Fibroblast of villous mesenchyme (primary cell): ENCODE measurements around the gene RBM47. TPM values are rescaled to one million over a fixed set of nuclear protein-coding genes. Genes with fewer than 3 reads are reported as not detected.

Source experiments
- DNase-seq: peaks from one replicate; pipeline ENCODE4 v3.0.0-alpha.2; 2010; ENCODE audit warnings: low read depth
- H3K4me3 ChIP-seq: 2 replicates; pipeline ENCODE4 v1.5.1; 2011; ENCODE audit warnings: low read depth, mild to moderate bottlenecking, low read length
- CTCF ChIP-seq: IDR thresholded peaks from 2 replicates; pipeline ENCODE4 v1.5.1; 2012; ENCODE audit warnings: low read depth, mild to moderate bottlenecking, low read length; ENCODE audit not compliant: insufficient read depth
- total RNA-seq: library from RNA; depleted of rRNA; stranded (reverse); fragments of >200 nt; gene quantifications from 2 replicates; pipeline ENCODE4 v1.2.3, GENCODE V29; 2012

The RBM47 gene
- total RNA-seq, 1 donor: 0.86 TPM

- no peak overlapping the region for H3K4me3 ChIP-seq
- no peak for DNase-seq
- no peak for TF ChIP-seq CTCF
These were observed 85.4 kb downstream of the RBM47 start for GRCh38 chr4:40544221-40544620.

- TF ChIP-seq CTCF: no peak
- DNase-seq: no peak
- H3K4me3 ChIP-seq: no peak overlapping the region
These were observed 88.9 kb downstream of the RBM47 start for GRCh38 chr4:40540800-40541199.

GRCh38 chr4:40536032-40536431 lies 93.6 kb downstream of the RBM47 start:
- H3K4me3 ChIP-seq: no peak overlapping the region
- TF ChIP-seq CTCF: no peak
- DNase-seq: no peak

GRCh38 chr4:40531636-40532023 lies 98.0 kb downstream of the RBM47 start:
- H3K4me3 ChIP-seq: no peak overlapping the region
- TF ChIP-seq CTCF: no peak
- DNase-seq: no peak

GRCh38 chr4:40530961-40531635 lies 98.6 kb downstream of the RBM47 start:
- no peak overlapping the region for H3K4me3 ChIP-seq
- TF ChIP-seq CTCF: no peak
- no peak for DNase-seq

- H3K4me3 ChIP-seq: no peak overlapping the region
- no peak for TF ChIP-seq CTCF
- no peak for DNase-seq
These were observed 102.9 kb downstream of the RBM47 start for GRCh38 chr4:40526741-40527140.
